HCEC 1CT (cell line): Measurements from ENCODE around the gene KRTAP4-1.
"Not testable (repeated sequence)": the region's sequence is repeated elsewhere in the genome, so short reads cannot be mapped to it uniquely, and the experiment has no call there.

Source experiments
- DNase-seq: peaks from one replicate; pipeline ENCODE4 v3.0.0-alpha.2; 2017

The KRTAP4-1 gene

DNA sequence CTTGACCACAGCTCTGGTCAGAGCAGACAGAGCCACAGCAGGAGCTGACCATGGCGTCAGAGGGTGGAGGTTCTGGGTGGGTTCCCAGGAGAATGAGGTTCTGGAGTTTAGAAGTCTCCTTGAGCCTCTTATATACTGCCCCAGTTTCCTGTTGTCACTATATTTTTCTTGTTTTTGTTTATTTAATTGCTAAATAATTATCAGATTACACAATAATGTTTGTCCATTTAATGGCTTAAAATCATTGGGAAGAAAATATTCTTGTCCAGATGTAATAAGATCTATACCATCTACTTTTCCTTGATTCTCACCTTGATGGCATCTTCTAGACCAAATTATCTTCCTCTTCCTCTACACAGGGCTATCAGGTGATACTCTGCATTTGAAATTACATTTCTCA lies 16.6 kb downstream of the KRTAP4-1 start, which contains the start of gene KRTAP4-3:
Gene KRTAP4-3 (minus strand): TSS at position 101 of the 400 bp plus-strand sequence. CDS start 49 bp downstream, at position 52.
- DNase-seq, result no peak

DNA sequence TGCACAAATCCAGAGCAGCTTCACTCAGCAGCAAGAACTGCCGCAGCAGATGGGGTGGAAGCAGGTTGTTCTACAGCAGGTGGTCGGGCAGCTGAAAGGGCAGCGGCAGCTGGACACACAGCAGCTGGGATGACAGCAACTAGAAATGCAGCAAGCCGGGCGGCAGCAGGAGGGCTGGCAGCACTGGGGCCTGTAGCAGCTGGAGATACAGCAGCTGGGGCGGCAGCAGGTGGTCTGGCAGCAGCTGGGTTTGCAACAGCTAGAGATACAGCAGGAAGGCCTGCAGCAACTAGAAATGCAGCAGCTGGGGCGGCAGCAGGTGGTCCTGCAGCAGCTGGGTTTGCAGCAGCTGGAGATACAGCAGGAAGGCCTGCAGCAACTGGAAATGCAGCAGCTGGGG lies 17.1 kb downstream of the KRTAP4-1 start:
- DNase-seq, result no peak

DNA sequence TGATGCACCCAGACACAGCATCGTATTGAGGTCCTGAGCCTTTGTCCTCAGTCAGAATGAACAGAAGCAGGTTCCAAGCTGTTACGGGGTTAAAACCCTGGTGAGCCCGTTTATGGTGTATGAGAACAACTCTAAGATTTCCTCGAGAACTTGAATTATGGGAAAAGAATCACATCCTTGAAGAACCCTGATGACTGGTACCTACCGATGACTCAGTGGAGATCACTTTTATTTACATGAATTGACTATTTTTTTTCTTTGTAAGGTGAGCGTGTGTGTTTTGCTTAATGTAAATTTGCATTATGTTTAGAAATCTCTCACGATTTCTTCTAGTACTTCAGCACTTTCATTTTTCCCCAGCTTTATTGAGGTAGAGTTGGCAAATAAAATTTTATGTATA lies 20.9 kb downstream of the KRTAP4-1 start:
- DNase-seq, result no peak

DNA sequence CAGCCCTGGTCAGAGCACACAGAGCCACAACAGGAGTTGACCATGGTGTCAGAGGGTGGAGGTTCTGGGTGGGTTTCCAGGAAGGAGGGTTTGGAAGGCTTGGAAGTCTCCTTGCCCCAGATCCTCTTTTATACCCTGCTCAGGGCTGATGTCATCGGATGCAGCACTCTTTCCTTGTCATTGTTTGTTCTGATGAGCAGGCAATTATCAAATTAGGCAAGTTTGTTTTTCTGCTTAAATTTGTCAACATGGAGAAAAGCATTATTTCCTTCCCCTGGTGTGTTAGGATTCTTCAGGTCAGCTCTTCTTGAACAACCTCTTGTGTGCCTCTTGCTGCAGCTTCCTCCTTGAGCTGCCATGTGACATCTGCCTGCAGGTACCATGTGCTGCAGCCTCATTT lies 24.1 kb downstream of the KRTAP4-1 start, which contains the start of gene KRTAP4-4:
Gene KRTAP4-4 (minus strand): TSS at position 101 of the 400 bp plus-strand sequence. CDS start 57 bp downstream, at position 44.
- no peak for DNase-seq

DNA sequence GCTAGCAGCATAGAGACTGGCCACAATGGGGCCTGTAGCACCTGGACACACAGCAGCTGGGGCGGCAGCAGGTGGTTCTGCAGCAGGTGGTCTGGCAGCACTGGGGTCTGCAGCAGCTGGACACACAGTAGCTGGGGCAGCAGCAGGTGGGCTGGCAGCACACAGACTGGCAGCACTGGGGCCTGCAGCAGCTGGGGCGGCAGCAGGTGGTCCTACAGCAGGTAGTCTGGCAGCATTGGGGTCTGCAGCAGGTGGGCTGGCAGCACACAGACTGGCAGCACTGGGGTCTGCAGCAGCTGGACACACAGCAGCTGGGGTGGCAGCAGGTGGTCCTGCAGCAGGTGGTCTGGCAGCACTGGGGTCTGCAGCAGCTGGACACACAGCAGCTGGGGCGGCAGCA lies 24.5 kb downstream of the KRTAP4-1 start:
- DNase-seq, result not testable (repeated sequence)

DNA sequence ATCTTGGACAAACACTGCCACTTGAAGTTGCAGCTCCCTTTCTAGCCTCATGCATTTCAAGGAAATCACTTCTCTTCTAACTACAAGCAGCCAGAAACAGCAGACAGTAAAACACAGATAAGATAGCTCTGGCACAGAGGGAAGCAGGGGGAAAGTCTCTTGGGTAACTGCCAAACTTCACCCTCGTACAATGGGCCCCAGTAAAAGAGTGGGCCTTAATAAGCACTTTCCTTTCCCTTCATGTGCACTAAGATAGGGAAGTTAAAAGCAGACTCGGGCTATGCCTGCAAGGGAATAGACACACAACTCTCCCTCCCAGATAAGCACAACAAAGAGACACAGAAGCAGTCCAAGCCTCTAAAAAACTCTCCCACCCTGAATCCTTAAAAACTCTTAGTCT lies 30.9 kb downstream of the KRTAP4-1 start:
- DNase-seq, result no peak

DNA sequence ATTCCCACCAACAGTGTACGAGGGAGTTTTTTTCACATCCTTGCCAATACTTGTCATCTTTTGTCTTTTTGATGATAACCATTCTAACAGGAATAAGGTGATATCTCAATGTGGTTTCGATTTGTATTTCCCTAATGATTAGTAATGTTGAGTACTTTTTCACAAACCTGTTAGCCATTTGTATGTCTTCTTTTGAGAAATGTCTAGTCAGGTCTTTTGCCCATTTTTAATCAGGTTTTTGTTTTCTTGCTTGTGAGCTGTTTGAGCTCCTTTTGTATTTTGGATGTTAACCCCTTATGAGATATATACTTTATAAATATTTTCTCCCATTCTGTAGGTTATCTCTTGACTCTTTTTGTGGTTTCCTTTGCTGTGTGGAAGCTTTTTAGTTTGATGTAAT lies 33.2 kb downstream of the KRTAP4-1 start:
- no peak for DNase-seq

DNA sequence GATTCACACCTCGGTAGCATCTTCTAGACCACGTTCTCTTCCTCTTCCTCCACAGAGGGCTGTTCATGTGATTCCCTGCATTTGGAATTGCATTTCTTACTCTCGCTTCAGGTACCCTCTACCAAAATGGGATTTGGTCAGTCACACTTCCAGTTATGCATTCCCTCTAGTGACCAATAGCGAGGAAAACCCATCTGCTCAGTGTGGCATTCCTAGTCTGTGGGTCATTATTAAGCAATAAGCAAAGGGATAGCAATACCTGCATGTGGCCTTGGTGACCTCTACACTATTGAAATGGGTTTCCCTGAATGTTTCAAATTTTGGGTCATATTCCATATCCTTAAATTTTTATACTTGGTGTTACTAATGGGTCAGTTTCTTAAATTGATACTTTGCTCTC lies 34.7 kb downstream of the KRTAP4-1 start:
- DNase-seq, result no peak

DNA sequence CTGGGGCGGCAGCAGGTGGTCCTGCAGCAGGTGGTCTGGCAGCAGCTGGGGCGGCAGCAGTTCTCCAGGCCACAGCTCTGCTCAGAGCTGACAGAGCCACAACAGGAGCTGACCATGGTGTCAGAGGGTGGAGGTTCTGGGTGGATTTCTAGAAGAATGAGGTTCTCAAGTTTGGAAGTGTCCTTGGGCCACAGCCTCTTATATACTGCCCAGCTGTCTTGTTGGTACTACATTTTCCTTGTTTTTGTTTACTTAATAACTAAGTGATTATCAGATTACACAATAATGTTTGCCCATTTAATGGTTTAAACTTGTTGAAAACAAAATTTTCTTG lies 35.1 kb downstream of the KRTAP4-1 start, which contains the start of gene KRTAP4-5:
Gene KRTAP4-5 (minus strand): TSS at position 174 of the 334 bp plus-strand sequence. CDS start 58 bp downstream, at position 116.
- no peak for DNase-seq

DNA sequence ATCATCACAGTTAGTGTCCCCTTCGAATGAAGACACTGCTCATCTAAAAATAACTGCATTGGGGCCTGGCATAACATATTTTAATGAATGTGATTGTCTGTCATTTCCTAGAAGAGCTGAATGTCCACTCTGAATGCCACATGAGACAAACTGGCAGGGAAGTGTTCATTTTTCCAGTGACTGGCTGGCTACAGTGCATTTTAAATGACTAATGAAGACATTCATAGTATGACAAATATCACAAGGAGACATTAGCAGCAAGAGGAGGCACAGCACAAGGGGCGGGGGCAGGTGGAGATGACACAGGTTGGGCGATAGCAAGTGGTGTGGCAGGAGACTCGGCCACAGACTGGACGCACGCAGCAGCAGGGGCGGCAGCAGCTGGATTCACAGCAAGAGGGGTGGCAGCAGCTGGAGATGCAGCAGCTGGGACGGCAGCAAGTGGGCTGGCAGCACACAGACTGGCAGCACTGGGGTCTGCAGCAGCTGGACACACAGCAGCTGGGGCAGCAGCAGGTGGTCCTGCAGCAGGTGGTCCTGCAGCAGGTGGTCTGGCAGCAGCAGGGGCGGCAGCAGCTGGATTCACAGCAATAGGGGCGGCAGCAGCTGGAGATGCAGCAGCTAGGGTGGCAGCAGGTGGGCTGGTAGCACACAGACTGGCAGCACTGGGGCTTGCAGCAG lies 35.6 kb downstream of the KRTAP4-1 start:
- not testable (repeated sequence) for DNase-seq

DNA sequence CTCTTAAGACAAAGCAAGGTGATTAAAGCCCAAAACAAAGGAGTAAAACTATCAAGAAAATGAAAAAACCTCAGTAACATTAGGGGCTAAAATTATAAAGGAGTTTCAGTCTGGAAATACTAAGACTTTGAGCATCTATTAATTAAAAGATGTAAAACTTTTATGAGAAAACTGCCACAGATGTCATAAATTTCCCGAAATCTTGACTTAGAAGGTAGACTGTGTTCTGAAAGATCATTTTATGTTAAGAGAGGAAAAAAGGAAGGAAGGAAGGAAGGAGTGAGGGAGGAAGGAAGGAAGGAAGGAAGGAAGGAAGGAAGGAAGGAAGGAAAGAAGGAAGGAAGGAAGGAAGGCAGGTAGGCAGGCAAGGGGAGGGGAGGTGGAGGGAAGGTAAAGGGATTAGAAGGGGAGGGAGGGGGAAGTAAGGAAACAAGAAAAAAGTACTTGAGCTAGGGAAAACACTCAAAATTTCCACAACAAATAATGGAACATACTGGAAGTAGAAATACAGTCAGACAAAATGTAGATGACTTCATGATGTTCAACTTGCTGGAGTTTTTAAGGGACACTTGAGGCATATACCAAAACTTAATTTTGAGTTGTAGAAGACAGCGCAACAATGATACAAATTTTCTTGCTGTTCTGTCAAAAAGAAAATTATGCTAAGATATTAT lies 37.0 kb downstream of the KRTAP4-1 start:
- DNase-seq, result no peak

DNA sequence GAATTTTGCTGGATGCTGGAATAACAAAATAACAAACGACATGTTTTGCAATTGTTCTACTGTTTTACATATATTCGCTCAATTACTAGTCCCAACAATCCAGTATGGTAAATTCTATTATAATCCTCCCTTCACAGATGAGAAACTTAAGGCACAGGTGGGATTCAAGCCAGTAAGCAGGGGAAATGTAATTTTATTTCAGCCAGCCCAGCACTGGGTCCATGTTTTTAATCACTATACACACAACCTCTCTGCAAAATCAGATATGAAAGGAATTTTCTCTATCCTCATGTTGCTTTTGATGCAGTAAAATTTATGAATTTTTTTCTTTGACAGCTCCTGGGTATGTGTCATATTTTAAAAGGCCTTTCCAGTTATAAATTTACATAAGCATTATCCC lies 39.5 kb downstream of the KRTAP4-1 start:
- DNase-seq, result no peak

DNA sequence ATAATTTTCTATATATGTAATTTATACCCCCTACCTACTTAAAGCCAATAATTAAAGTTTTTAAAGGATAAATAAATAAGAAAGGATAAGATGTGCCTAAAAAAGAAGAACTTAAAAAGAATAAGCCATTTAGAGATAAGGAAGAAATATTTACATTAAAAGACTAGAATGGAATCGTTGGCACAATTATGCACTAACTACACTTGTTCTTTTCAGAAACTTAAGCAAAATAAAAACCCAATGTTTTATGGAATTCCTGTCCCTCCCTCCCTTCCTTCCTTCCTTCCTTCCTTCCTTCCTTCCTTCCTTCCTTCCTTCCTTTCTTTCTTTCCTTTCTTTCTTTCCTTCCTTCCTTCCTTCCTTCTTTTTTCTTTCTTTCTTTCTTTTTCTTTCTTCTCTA lies 39.9 kb downstream of the KRTAP4-1 start:
- no peak for DNase-seq

DNA sequence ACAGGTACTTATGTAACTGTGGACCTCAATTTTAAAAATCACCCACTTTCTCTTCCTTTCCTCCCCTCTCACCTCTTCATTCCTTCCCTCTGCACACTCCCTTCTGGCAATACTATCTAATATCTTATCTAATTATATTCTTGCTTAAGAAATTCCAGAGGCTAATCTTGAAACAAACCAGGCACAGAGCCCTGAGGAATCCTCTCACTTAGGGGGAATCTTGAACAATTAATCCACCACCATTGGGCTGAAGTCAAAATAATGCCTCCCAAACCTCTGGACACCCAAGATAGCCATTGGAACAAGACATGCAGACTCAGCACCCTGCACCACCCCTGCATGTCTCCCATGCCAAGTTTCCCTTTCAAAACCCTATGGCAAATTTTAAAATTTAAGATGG lies 43.4 kb downstream of the KRTAP4-1 start:
- DNase-seq, result no peak

DNA sequence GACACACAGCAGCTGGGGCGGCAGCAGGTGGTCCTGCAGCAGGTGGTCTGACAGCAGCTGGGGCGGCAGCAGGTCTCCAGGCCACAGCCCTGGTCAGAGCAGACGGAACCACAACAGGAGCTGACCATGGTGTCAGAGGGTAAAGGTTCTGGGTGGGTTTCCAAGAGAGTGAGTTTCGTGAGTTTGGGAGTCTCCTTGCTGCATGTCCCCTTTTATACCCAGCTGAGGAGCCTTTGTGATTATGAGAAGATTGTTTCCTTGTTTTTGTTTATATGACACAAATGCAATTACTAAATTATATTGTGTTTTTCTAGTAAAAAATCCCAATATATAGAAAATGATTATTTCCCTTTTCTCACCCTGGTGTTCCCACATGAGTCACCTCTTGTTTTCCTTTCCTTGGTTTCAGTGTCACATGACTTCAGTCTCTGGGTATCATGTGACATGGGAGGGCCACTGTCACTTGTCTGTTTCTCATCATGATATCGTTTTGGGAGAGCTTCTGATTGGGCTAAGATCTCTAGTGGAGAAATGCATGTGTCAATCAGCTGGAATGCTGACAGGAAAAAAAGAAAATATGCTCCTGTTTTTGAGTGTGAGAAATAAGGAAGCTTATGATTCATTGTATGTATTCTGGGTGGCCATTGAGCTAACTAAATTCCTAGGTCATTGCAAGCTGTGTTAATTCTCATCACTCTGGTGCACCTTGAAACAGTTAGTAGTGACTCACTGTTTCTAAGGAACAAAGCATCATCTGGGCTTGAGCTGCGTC lies 44.2 kb downstream of the KRTAP4-1 start, which contains the start of gene KRTAP4-6:
Gene KRTAP4-6 (minus strand): TSS at position 185 of the 772 bp plus-strand sequence. CDS start 57 bp downstream, at position 128.
- DNase-seq, result peak; percentile 90

DNA sequence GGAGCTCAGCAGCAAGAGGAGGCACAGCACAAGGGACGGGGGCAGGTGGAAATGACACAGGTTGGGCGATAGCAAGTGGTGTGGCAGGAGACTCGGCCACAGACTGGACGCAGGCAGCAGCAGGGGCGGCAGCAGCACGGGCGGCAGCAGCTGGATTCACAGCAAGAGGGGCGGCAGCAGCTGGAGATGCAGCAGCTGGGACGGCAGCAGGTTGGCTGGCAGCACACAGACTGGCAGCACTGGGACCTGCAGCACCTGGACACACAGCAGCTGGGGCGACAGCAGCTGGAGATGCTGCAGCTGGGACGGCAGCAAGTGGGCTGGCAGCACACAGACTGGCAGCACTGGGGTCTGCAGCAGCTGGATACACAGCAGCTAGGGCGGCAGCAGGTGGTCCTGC lies 44.8 kb downstream of the KRTAP4-1 start:
- not testable (repeated sequence) for DNase-seq
